CD14-positive monocyte (primary cell): ENCODE data around the gene KRT82. TPM values are rescaled to one million over a fixed set of nuclear protein-coding genes. Genes with fewer than 3 reads are reported as not detected.

ENCODE experiments used
- DNase-seq, 3 donors: peaks; one replicate each; pipeline ENCODE4 v3.0.0-alpha.2; 2011 to 2022
- H2AFZ ChIP-seq: 2 replicates; pipeline ENCODE4 v1.6.0; 2012; ENCODE audit warnings: mild to moderate bottlenecking, low read depth, low read length, inconsistent platforms; ENCODE audit not compliant: insufficient read depth, poor library complexity, severe bottlenecking
- H3K27ac ChIP-seq, 2 donors: 1 replicate in 1 of 2; 2 replicates in 1 of 2; pipeline ENCODE4 v1.5.1; 2012 to 2013; ENCODE audit warnings: low read length in 2 of 2, control low read depth in 1 of 2, inconsistent platforms in 1 of 2, low read depth in 1 of 2, mild to moderate bottlenecking in 1 of 2
- H3K27me3 ChIP-seq, 2 donors: one replicate each; pipeline versions ENCODE4 v1.6.0 to v1.6.1; 2011 to 2013; ENCODE audit warnings: low read length in 2 of 2; ENCODE audit not compliant: control insufficient read depth in 2 of 2, insufficient read depth in 2 of 2
- H3K36me3 ChIP-seq, 2 donors: replicated peaks in 1 of 2; 1 replicate in 1 of 2; 2 replicates in 1 of 2; pipeline versions ENCODE4 v1.5.1 to v1.6.1; 2012 to 2013; ENCODE audit warnings: low read length in 2 of 2, control low read depth in 1 of 2, inconsistent platforms in 1 of 2, mild to moderate bottlenecking in 1 of 2; ENCODE audit not compliant: insufficient read depth in 2 of 2, control insufficient read depth in 1 of 2
- H3K4me1 ChIP-seq, 2 donors: 1 replicate in 1 of 2; 2 replicates in 1 of 2; pipeline versions ENCODE4 v1.5.1 to v1.6.1; 2012 to 2013; ENCODE audit warnings: low read length in 2 of 2, control low read depth in 1 of 2, inconsistent platforms in 1 of 2, mild to moderate bottlenecking in 1 of 2, moderate library complexity in 1 of 2; ENCODE audit not compliant: insufficient read depth in 2 of 2, control insufficient read depth in 1 of 2
- H3K4me2 ChIP-seq: replicated peaks from 2 replicates; pipeline ENCODE3; 2012; ENCODE audit warnings: low read length, moderate library complexity, mild to moderate bottlenecking; ENCODE audit not compliant: poor library complexity, severe bottlenecking; ENCODE audit errors: extremely low read depth
- H3K4me3 ChIP-seq, 3 experiments: fragments of 200-600 bp in 1 of 3; sonication (generic) in 1 of 3; replicated peaks in 1 of 3; 1 replicate in 2 of 3; 2 replicates in 1 of 3; pipeline ENCODE4 v1.5.1; 2011 to 2013; ENCODE audit warnings: low read length in 3 of 3, mild to moderate bottlenecking in 3 of 3, control low read depth in 2 of 3, low read depth in 2 of 3, inconsistent platforms in 1 of 3, moderate library complexity in 1 of 3
- H3K79me2 ChIP-seq: 2 replicates; pipeline ENCODE4 v1.6.0; 2012; ENCODE audit warnings: mild to moderate bottlenecking, control low read depth, inconsistent platforms, low read length, moderate library complexity; ENCODE audit not compliant: insufficient read depth
- H3K9ac ChIP-seq: 2 replicates; pipeline ENCODE4 v1.6.0; 2017; ENCODE audit warnings: low read length, mild to moderate bottlenecking; ENCODE audit not compliant: insufficient read depth, poor library complexity, severe bottlenecking
- H3K9me3 ChIP-seq, 2 donors: replicated peaks in 1 of 2; 1 replicate in 1 of 2; 2 replicates in 1 of 2; pipeline versions ENCODE4 v1.5.1 to v1.6.1; 2012 to 2013; ENCODE audit warnings: low read length in 2 of 2, control low read depth in 1 of 2; ENCODE audit not compliant: control insufficient read depth in 1 of 2, insufficient read depth in 1 of 2
- H4K20me1 ChIP-seq: 2 replicates; pipeline ENCODE4 v1.6.0; 2012; ENCODE audit warnings: mild to moderate bottlenecking, low read length, control low read depth, moderate library complexity; ENCODE audit not compliant: insufficient read depth
- H3K27ac Mint-ChIP-seq, 7 donors: one replicate each; pipeline ENCODE4 v1.8.0; 2020; ENCODE audit warnings: mild to moderate bottlenecking in 7 of 7, mixed read lengths in 7 of 7, moderate library complexity in 6 of 7, inconsistent platforms in 2 of 7
- H3K27me3 Mint-ChIP-seq, 3 donors: one replicate each; pipeline ENCODE4 v1.8.0; 2021 to 2022; ENCODE audit warnings: low read depth in 3 of 3, mild to moderate bottlenecking in 3 of 3, mixed read lengths in 3 of 3, moderate library complexity in 3 of 3, inconsistent platforms in 1 of 3
- H3K36me3 Mint-ChIP-seq, 2 donors: one replicate each; pipeline ENCODE4 v1.8.0; 2020; ENCODE audit warnings: mixed read lengths in 2 of 2, inconsistent platforms in 1 of 2, mild to moderate bottlenecking in 1 of 2
- H3K4me1 Mint-ChIP-seq: one replicate; pipeline ENCODE4 v1.8.0; 2020; ENCODE audit warnings: mild to moderate bottlenecking, mixed read lengths
- H3K4me3 Mint-ChIP-seq, 2 donors: one replicate each; pipeline ENCODE4 v1.8.0; 2020; ENCODE audit warnings: mild to moderate bottlenecking in 2 of 2, mixed read lengths in 2 of 2, moderate library complexity in 1 of 2
- H3K9me3 Mint-ChIP-seq, 7 donors: one replicate each; pipeline ENCODE4 v1.8.0; 2020 to 2022; ENCODE audit warnings: mixed read lengths in 7 of 7, mild to moderate bottlenecking in 6 of 7, moderate library complexity in 6 of 7, inconsistent platforms in 2 of 7
- WGBS: methylation state at CpG from one replicate; pipeline ENCODE4 v1.1.5; 2013; ENCODE audit warnings: missing lambda C conversion rate; ENCODE audit not compliant: insufficient coverage; 5-methylcytosine and 5-hydroxymethylcytosine counted together
- intact Hi-C, 2 donors: fragments of 100-400 bp; cut with micrococcal nuclease; formaldehyde crosslinking; loops; one replicate each; pipeline versions ENCODE4 v1.15.0 to v1.15.1; 2023
- polyA plus RNA-seq, 3 donors: library from polyadenylated mRNA; depleted of rRNA in 1 of 3; unstranded in 2 of 3; stranded (reverse) in 1 of 3; fragments of 300-500 nt in 2 of 3; fragments of >200 nt in 1 of 3; fragmentation: Illumina TruSeq in 2 of 3; gene quantifications; 1 replicate in 2 of 3; 2 replicates in 1 of 3; pipeline ENCODE4 v1.2.3, GENCODE V29; 2012 to 2021
- TF ChIP-seq, protein P1 (sequence below): fragments of 200-600 bp; IDR thresholded peaks from one replicate; pipeline ENCODE4 v1.8.0; 2022; ENCODE audit warnings: antibody characterized with exemption, mild to moderate bottlenecking

Gene KRT82
- polyA plus RNA-seq, 3 donors, result not detected

DNA sequence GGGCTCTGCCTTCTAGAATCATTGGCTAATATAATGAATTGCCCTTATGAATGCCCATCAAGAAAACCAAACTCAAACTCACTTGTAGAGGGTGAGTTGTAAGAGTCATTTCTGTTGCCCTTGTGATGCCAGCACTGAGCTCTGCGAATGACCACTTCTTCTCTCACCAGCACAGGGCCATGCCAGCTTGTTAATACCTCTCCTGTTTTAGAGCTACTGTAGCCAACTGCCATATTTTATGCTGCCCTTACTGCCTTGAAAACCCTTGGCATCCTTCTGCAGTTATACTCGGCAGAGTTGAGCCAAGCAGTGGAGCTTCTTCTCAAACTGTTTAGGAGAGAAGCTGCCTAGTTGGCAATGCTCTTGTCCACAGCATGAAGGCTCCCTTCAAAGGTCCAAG, 19.9 kb upstream of the KRT82 start:
- Histone ChIP-seq H3K4me1 (no peaks in the 10 kb centered on the region), H3K9me3 (no peaks in the 10 kb centered on the region), H3K36me3 (no peaks in the 10 kb centered on the region), H2AFZ (no peak overlapping the region), H3K79me2 (no peaks in the 10 kb centered on the region), H3K27ac (no peak overlapping the region), H4K20me1 (no peaks in the 10 kb centered on the region), H3K27me3 (no peaks in the 10 kb centered on the region), H3K4me2 (no peak overlapping the region), H3K9ac (no peak overlapping the region), H3K4me3 (no peak overlapping the region)
- Mint-ChIP-seq H3K36me3 (no peaks in the 10 kb centered on the region), H3K27me3 (peaks cover 9 to 17% (median 10%) of the 10 kb centered on the region in 3 donors), H3K4me1 (no peaks in the 10 kb centered on the region), H3K27ac (no peak overlapping the region), H3K4me3 (no peak overlapping the region), H3K9me3 (no peaks in the 10 kb centered on the region)
- TF ChIP-seq, protein P1, sequence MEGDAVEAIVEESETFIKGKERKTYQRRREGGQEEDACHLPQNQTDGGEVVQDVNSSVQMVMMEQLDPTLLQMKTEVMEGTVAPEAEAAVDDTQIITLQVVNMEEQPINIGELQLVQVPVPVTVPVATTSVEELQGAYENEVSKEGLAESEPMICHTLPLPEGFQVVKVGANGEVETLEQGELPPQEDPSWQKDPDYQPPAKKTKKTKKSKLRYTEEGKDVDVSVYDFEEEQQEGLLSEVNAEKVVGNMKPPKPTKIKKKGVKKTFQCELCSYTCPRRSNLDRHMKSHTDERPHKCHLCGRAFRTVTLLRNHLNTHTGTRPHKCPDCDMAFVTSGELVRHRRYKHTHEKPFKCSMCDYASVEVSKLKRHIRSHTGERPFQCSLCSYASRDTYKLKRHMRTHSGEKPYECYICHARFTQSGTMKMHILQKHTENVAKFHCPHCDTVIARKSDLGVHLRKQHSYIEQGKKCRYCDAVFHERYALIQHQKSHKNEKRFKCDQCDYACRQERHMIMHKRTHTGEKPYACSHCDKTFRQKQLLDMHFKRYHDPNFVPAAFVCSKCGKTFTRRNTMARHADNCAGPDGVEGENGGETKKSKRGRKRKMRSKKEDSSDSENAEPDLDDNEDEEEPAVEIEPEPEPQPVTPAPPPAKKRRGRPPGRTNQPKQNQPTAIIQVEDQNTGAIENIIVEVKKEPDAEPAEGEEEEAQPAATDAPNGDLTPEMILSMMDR, result no peak
- intact Hi-C loops, result no loop called here
- no peak for DNase-seq
- WGBS, result 90% methylated on average over 2 of the region's 2 CpGs

DNA sequence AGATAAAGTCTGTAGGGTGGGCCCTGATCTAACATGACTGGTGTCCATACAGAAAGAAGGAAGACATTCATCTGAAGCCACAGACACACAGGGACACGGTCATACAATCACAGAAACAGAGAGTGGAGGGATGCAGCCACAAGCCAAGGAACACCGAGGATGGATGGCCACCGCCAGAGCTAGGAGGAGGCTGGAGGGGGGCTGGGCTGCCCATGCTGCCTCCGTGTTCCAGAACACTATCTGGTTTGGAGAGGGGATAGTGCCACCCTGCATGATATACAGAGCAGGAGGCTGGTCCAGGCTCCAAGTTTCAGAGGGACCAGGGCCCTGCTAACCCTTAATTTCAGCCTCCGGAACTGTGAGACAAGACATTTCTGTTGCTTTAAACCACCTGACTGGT, 19.3 kb upstream of the KRT82 start:
- no peaks in the 10 kb centered on the region for H3K36me3 Mint-ChIP-seq
- peaks cover 9 to 15% (median 10%) of the 10 kb centered on the region in 3 donors for H3K27me3 Mint-ChIP-seq
- no peak overlapping the region for H2AFZ ChIP-seq

More for the DNA sequence above, 19.3 kb upstream of the KRT82 start:
- H3K4me1 Mint-ChIP-seq, result no peaks in the 10 kb centered on the region
- Histone ChIP-seq H3K9me3 (no peaks in the 10 kb centered on the region), H3K9ac (no peak overlapping the region), H4K20me1 (no peaks in the 10 kb centered on the region), H3K4me1 (no peaks in the 10 kb centered on the region), H3K4me3 (no peak overlapping the region), H3K4me2 (no peak overlapping the region), H3K79me2 (no peaks in the 10 kb centered on the region), H3K27me3 (no peaks in the 10 kb centered on the region), H3K27ac (no peak overlapping the region), H3K36me3 (no peaks in the 10 kb centered on the region)
- intact Hi-C loops, result no loop called here
- WGBS, result 94% methylated on average over 2 of the region's 5 CpGs
- H3K9me3 Mint-ChIP-seq, result no peaks in the 10 kb centered on the region
- no peak overlapping the region for H3K4me3 Mint-ChIP-seq
- no peak overlapping the region for H3K27ac Mint-ChIP-seq
- DNase-seq, result no peak
- TF ChIP-seq, protein P1, result no peak
